Liver (tissue), 9 donors: ENCODE data around the gene SH3D19. TPM values are rescaled to one million over a fixed set of nuclear protein-coding genes. Genes with fewer than 3 reads are reported as not detected.

Source experiments
- DNase-seq: peaks from one replicate; pipeline ENCODE4 v3.0.0-alpha.2; 2017; ENCODE audit warnings: low spot score
- H3K27ac ChIP-seq, 2 donors: one replicate each; pipeline ENCODE4 v1.7.0; 2013; ENCODE audit warnings: inconsistent platforms in 2 of 2, low read length in 2 of 2, control low read depth in 1 of 2, low read depth in 1 of 2, mild to moderate bottlenecking in 1 of 2
- H3K27me3 ChIP-seq, 4 donors: one replicate each; pipeline versions ENCODE4 v1.6.1 to v1.7.0; 2013; ENCODE audit warnings: low read length in 3 of 4, inconsistent platforms in 1 of 4, mild to moderate bottlenecking in 1 of 4, moderate library complexity in 1 of 4; ENCODE audit not compliant: control insufficient read depth in 4 of 4, insufficient read depth in 4 of 4
- H3K36me3 ChIP-seq, 4 donors: one replicate each; pipeline versions ENCODE4 v1.6.1 to v1.7.0; 2013; ENCODE audit warnings: low read length in 3 of 4, mild to moderate bottlenecking in 3 of 4, low read depth in 1 of 4, moderate library complexity in 1 of 4; ENCODE audit not compliant: control insufficient read depth in 4 of 4, insufficient read depth in 3 of 4
- H3K4me1 ChIP-seq, 4 donors: one replicate each; pipeline versions ENCODE4 v1.6.1 to v1.7.0; 2013; ENCODE audit warnings: low read length in 3 of 4, mild to moderate bottlenecking in 3 of 4, moderate library complexity in 1 of 4; ENCODE audit not compliant: control insufficient read depth in 4 of 4, insufficient read depth in 4 of 4
- H3K4me3 ChIP-seq, 3 donors: one replicate each; pipeline versions ENCODE4 v1.6.1 to v1.7.0; 2013; ENCODE audit warnings: low read length in 3 of 3, control low read depth in 1 of 3, low read depth in 1 of 3, mild to moderate bottlenecking in 1 of 3
- H3K9ac ChIP-seq, 2 donors: one replicate each; pipeline ENCODE4 v1.7.0; 2013; ENCODE audit warnings: low read length in 2 of 2, mild to moderate bottlenecking in 2 of 2, moderate library complexity in 2 of 2, control low read depth in 1 of 2, low read depth in 1 of 2
- H3K9me3 ChIP-seq, 4 donors: one replicate each; pipeline versions ENCODE4 v1.6.1 to v1.7.0; 2013; ENCODE audit warnings: low read length in 3 of 4; ENCODE audit not compliant: control insufficient read depth in 4 of 4
- ATF3 ChIP-seq: IDR thresholded peaks from 2 replicates; pipeline ENCODE4 v1.6.1; 2016; ENCODE audit warnings: antibody characterized with exemption
- CTCF ChIP-seq: fragments of 150-350 bp; IDR thresholded peaks from 2 replicates; pipeline ENCODE4 v1.5.1; 2017; ENCODE audit warnings: improper control_type of control experiment, low read depth, low read length; ENCODE audit not compliant: missing input control
- RAD21 ChIP-seq, 2 donors: IDR thresholded peaks; 2 replicates each; pipeline ENCODE4 v1.6.1; 2016; ENCODE audit warnings: antibody characterized with exemption in 2 of 2, mild to moderate bottlenecking in 2 of 2
- REST ChIP-seq: IDR thresholded peaks from 2 replicates; pipeline ENCODE4 v1.6.1; 2016; ENCODE audit warnings: antibody characterized with exemption, mild to moderate bottlenecking
- RXRA ChIP-seq, 2 donors: IDR thresholded peaks; 2 replicates each; pipeline ENCODE4 v1.6.1; 2017 to 2018; ENCODE audit warnings: antibody characterized with exemption in 2 of 2, mild to moderate bottlenecking in 1 of 2
- SP1 ChIP-seq: IDR thresholded peaks from 2 replicates; pipeline ENCODE4 v1.6.1; 2018; ENCODE audit warnings: antibody characterized with exemption, mild to moderate bottlenecking
- TAF1 ChIP-seq: conservative IDR thresholded peaks from 2 replicates; pipeline ENCODE4 v1.6.1; 2016; ENCODE audit warnings: antibody characterized with exemption, mild to moderate bottlenecking
- YY1 ChIP-seq: IDR thresholded peaks from 2 replicates; pipeline ENCODE4 v1.6.1; 2016; ENCODE audit warnings: antibody characterized with exemption, mild to moderate bottlenecking
- WGBS: extraction: QIAGEN DNeasy Blood & Tissue Kit; methylation state at CpG from one replicate; pipeline ENCODE4 v1.1.7; 2013; 5-methylcytosine and 5-hydroxymethylcytosine counted together
- polyA plus RNA-seq, 2 donors: library from polyadenylated mRNA; stranded (reverse) in 1 of 2; unstranded in 1 of 2; fragments of 200-250 nt in 1 of 2; fragments of >200 nt in 1 of 2; fragmentation: Nextera tagmentation in 1 of 2; extraction: Ambion mirVana in 1 of 2; gene quantifications; one replicate each; pipeline versions ENCODE4 v1.2.1 to v1.2.3, GENCODE V29; 2013 to 2015
- total RNA-seq, 2 donors: library from RNA; depleted of rRNA; stranded (reverse); fragments of >200 nt; gene quantifications; one replicate each; pipeline ENCODE4 v1.2.3, GENCODE V29; 2014
- donor health status: healthy.
- donor health status: healthy.
- donor health status: healthy.
- donor health status: healthy.
- donor health status: healthy.

SH3D19 gene
- total and polyA plus RNA-seq, 4 donors, result 11.0 to 22.2 (median 17.1) TPM

GRCh38 chr4:151198748-151199147 lies 126.7 kb downstream of the SH3D19 start:
- Histone ChIP-seq H3K9me3 (no peaks in the 10 kb centered on the region), H3K36me3 (no peaks in the 10 kb centered on the region), H3K27me3 (no peaks in the 10 kb centered on the region), H3K9ac (no peak overlapping the region), H3K4me3 (no peak overlapping the region), H3K27ac (no peak overlapping the region), H3K4me1 (peaks cover 0 to 1% (median 0%) of the 10 kb centered on the region in 4 donors)
- TF ChIP-seq ATF3, result no peak
- TF ChIP-seq RAD21 (IDR thresholded peaks at IDR 0.05), result no peak
- TF ChIP-seq YY1, result no peak
- DNase-seq, result no peak
- 69% methylated on average over 3 of the region's 3 CpGs for whole genome bisulfite sequencing

GRCh38 chr4:151197247-151197646 lies 128.2 kb downstream of the SH3D19 start:
- no peak for DNase-seq
- no peak overlapping the region for H3K27ac ChIP-seq
- no peaks in the 10 kb centered on the region for H3K27me3 ChIP-seq
- H3K4me1 ChIP-seq, result peaks cover 0 to 1% (median 0%) of the 10 kb centered on the region in 4 donors
- H3K36me3 ChIP-seq, result no peaks in the 10 kb centered on the region
- no peak for TF ChIP-seq CTCF
- no peak overlapping the region for H3K4me3 ChIP-seq
- H3K9ac ChIP-seq, result no peak overlapping the region
- 76% methylated on average over 6 of the region's 6 CpGs for WGBS
- H3K9me3 ChIP-seq, result no peaks in the 10 kb centered on the region

GRCh38 chr4:151195801-151196200 lies 129.6 kb downstream of the SH3D19 start:
- Histone ChIP-seq H3K27ac (no peak overlapping the region), H3K9me3 (no peaks in the 10 kb centered on the region), H3K27me3 (no peaks in the 10 kb centered on the region), H3K4me3 (no peak overlapping the region), H3K9ac (no peak overlapping the region), H3K4me1 (peaks cover 0 to 1% (median 0%) of the 10 kb centered on the region in 4 donors), H3K36me3 (no peaks in the 10 kb centered on the region)
- WGBS, result 54% methylated on average over 5 of the region's 5 CpGs
- no peak for DNase-seq
- TF ChIP-seq TAF1 (no peak), RXRA (IDR thresholded peaks at IDR 0.05) (no peak), ATF3 (no peak), SP1 (no peak), REST (no peak)
